22Rv1 (cell line): ENCODE results near the gene TRAF1.

Source experiments
- CTCF ChIP-seq: fragments of 450-650 bp; IDR thresholded peaks from 2 replicates; pipeline ENCODE4 v1.5.1; 2017; ENCODE audit warnings: mild to moderate bottlenecking
- ZFX ChIP-seq: fragments of 450-650 bp; IDR thresholded peaks from 2 replicates; pipeline ENCODE4 v1.6.1; 2017; ENCODE audit warnings: antibody characterized with exemption, borderline replicate concordance

GRCh38 chr9:120877276-120878034 is 49.1 kb downstream of the TRAF1 start:
- peak; percentile 42 for TF ChIP-seq CTCF
- TF ChIP-seq ZFX, result no peak
